Adrenal gland (tissue), 19 donors: ENCODE results near the gene ODAD4. TPM values are rescaled to one million over a fixed set of nuclear protein-coding genes. Genes with fewer than 3 reads are reported as not detected.

Experiments used
- DNase-seq, 7 donors: peaks; one replicate each; pipeline ENCODE4 v3.0.0-alpha.2; 2019 to 2020
- H3K27ac ChIP-seq, 5 donors: fragments of 200-600 bp; sonication (generic) in 4 of 5; 1 replicate in 3 of 5; 2 replicates in 2 of 5; pipeline versions ENCODE4 v1.5.1 to v1.8.0; 2016 to 2020; ENCODE audit warnings: mild to moderate bottlenecking in 1 of 5
- H3K27me3 ChIP-seq: fragments of 200-600 bp; 2 replicates; pipeline ENCODE4 v1.8.0; 2021
- H3K36me3 ChIP-seq, 2 donors: fragments of 200-600 bp; replicated peaks in 1 of 2; 1 replicate in 1 of 2; 2 replicates in 1 of 2; pipeline versions ENCODE4 v1.5.1 to v1.8.0; 2018 to 2022
- H3K4me1 ChIP-seq, 2 donors: fragments of 200-600 bp; replicated peaks in 1 of 2; 1 replicate in 1 of 2; 2 replicates in 1 of 2; pipeline versions ENCODE4 v1.5.1 to v1.8.0; 2018 to 2021
- H3K4me3 ChIP-seq, 4 donors: fragments of 200-600 bp; sonication (generic) in 3 of 4; one replicate each; pipeline ENCODE4 v1.5.1; 2016 to 2018
- H3K9me3 ChIP-seq, 3 donors: fragments of 200-600 bp; sonication (generic) in 1 of 3; replicated peaks in 1 of 3; 1 replicate in 2 of 3; 2 replicates in 1 of 3; pipeline versions ENCODE4 v1.5.1 to v1.8.0; 2016 to 2021
- POLR2A ChIP-seq, 2 donors: fragments of 450-650 bp; IDR thresholded peaks; one replicate each; pipeline ENCODE4 v1.6.1; 2017; ENCODE audit warnings: antibody characterized with exemption in 2 of 2, mild to moderate bottlenecking in 2 of 2, moderate library complexity in 1 of 2
- WGBS, 4 donors: extraction: QIAGEN DNeasy Blood & Tissue Kit in 2 of 4; methylation state at CpG; one replicate each; pipeline versions ENCODE4 v1.1.5 to v1.1.7; 2013 to 2017; 5-methylcytosine and 5-hydroxymethylcytosine counted together
- intact Hi-C, 2 donors: fragments of 100-400 bp; cut with DNase I; formaldehyde crosslinking; loops; one replicate each; pipeline versions ENCODE4 v1.14.1 to v1.15.0; 2022 to 2023
- long read RNA-seq, 10 donors: library from polyadenylated mRNA in 3 of 10; unstranded in 2 of 10; stranded (forward) in 1 of 10; transcript quantifications; one replicate each; pipeline ENCODE4 v2.0.0 and lab custom pipeline, GENCODE V29; 2021 to 2026
- polyA plus RNA-seq, 3 donors: library from polyadenylated mRNA; stranded (reverse); fragments of 200-250 nt in 2 of 3; fragments of 350-450 nt in 1 of 3; fragmentation: Illumina TruSeq in 1 of 3; extraction: RNeasy Lipid Tissue Mini Kit (QIAGEN cat#74804) in 1 of 3; gene quantifications; one replicate each; pipeline ENCODE4 v1.2.3, GENCODE V29; 2013 to 2014
- total RNA-seq, 9 donors: library from RNA; depleted of rRNA in 4 of 9; stranded (reverse); fragments of >200 nt in 4 of 9; fragments of 120-200 nt in 1 of 9; fragmentation: NEBNext Ultra II Directional in 1 of 9; extraction: Animal tissue kit (Norgen Biotek cat#: 25700) in 1 of 9; gene quantifications; one replicate each; pipeline versions ENCODE4 v1.1.0 to v1.2.4, GENCODE V29; 2013 to 2023
- TF ChIP-seq, protein P1 (sequence below), 6 experiments: fragments of 450-650 bp in 4 of 6; fragments of 200-600 bp in 2 of 6; sonication (generic) in 1 of 6; IDR thresholded peaks; 1 replicate in 5 of 6; 2 replicates in 1 of 6; pipeline versions ENCODE4 v1.5.1 to v1.8.0; 2016 to 2021; ENCODE audit warnings: antibody characterized with exemption in 6 of 6, mild to moderate bottlenecking in 2 of 6, moderate library complexity in 1 of 6
- donor health status: healthy with polysubstance abuse.
- donor health status: Bipolar disorder and iron deficiency.
- donor health status: DM: yes; HTN: yes; CAD: no.
- donor health status: DM: no; HTN: no; CAD: no.
- donor health status: DM: no; HTN: no; CAD: no.
- donor health status: DM: yes; HTN: yes; CAD: no.

ODAD4 gene, protein sequence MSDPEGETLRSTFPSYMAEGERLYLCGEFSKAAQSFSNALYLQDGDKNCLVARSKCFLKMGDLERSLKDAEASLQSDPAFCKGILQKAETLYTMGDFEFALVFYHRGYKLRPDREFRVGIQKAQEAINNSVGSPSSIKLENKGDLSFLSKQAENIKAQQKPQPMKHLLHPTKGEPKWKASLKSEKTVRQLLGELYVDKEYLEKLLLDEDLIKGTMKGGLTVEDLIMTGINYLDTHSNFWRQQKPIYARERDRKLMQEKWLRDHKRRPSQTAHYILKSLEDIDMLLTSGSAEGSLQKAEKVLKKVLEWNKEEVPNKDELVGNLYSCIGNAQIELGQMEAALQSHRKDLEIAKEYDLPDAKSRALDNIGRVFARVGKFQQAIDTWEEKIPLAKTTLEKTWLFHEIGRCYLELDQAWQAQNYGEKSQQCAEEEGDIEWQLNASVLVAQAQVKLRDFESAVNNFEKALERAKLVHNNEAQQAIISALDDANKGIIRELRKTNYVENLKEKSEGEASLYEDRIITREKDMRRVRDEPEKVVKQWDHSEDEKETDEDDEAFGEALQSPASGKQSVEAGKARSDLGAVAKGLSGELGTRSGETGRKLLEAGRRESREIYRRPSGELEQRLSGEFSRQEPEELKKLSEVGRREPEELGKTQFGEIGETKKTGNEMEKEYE
- total RNA-seq (1 to 10 TPM in 1 of 9 donors, under 1 TPM in 7, not detected in 1; 0.39 to 1.4 (median 0.46) TPM), polyA plus RNA-seq (1 to 10 TPM; 1.2 to 3.5 (median 1.3) TPM)
- long read RNA-seq, donor 1 = 0 reads
- long read RNA-seq, donor 2 = 0 reads
- long read RNA-seq, donor 3 = 0 reads
- long read RNA-seq, donor 4 = 0 reads
- long read RNA-seq, donor 5, partial matches to known transcripts = 0 of 1 reads
- long read RNA-seq, donor 5, other reads (novel, unspliced or antisense) = 0 of 1 reads
- long read RNA-seq, donor 6, partial matches to known transcripts = 0 of 1 reads
- long read RNA-seq, donor 6, other reads (novel, unspliced or antisense) = 0 of 1 reads
- long read RNA-seq, donor 7 = 0 reads
- long read RNA-seq, donor 8 = 0 reads
- long read RNA-seq, donor 9 = 0 reads
- long read RNA-seq, donor 10 = 0 reads

GRCh38 chr17:41930009-41930832, at the start of gene ODAD4:
TSS of gene ODAD4 (plus strand) at chr17:41930617. CDS start at chr17:41930724, 107 bp downstream.
- Histone ChIP-seq H3K36me3 (no peaks in the 10 kb centered on the region), H3K27ac (peak within 1 kb of the TSS in 4 of 5 donors; percentile 70 to 89 (median 76)), H3K27me3 (no peaks in the 10 kb centered on the region), H3K4me3 (peak within 1 kb of the TSS; percentile 38 to 65 (median 62)), H3K9me3 (no peaks in the 10 kb centered on the region), H3K4me1 (peaks cover 5 to 7% of the 10 kb centered on the region in 2 donors)
- peak; percentile 71 to 84 for TF ChIP-seq POLR2A (IDR thresholded peaks at IDR 0.05)
- TF ChIP-seq, protein P1, sequence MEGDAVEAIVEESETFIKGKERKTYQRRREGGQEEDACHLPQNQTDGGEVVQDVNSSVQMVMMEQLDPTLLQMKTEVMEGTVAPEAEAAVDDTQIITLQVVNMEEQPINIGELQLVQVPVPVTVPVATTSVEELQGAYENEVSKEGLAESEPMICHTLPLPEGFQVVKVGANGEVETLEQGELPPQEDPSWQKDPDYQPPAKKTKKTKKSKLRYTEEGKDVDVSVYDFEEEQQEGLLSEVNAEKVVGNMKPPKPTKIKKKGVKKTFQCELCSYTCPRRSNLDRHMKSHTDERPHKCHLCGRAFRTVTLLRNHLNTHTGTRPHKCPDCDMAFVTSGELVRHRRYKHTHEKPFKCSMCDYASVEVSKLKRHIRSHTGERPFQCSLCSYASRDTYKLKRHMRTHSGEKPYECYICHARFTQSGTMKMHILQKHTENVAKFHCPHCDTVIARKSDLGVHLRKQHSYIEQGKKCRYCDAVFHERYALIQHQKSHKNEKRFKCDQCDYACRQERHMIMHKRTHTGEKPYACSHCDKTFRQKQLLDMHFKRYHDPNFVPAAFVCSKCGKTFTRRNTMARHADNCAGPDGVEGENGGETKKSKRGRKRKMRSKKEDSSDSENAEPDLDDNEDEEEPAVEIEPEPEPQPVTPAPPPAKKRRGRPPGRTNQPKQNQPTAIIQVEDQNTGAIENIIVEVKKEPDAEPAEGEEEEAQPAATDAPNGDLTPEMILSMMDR (IDR thresholded peaks at IDR 0.05) = peak; percentile 25 to 81 (median 70)
- 1% methylated on average over 42 to 43 of the region's 43 CpGs for WGBS, 4 donors
- peak; percentile 94 to 99 (median 97) for DNase-seq
- intact Hi-C loops = no loop called here

DNA sequence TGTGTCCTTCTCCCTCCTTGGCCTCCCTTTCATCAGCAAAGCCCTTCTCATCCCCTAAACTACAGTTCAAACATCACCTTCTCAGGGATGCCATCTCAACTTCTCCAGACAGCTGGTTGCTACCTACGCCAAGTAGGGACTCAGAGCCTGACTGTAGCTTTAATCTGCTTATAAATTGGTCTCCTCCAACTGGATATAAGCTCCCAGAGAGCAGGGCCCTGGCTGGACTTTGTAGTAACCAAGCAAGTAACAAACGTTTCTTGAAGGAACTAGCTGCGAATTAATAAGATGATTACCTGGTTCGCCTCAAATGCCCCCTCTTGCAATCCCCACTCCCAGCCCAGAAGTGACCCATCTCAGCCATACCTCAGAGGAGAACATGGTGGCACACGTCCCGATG, 47.7 kb upstream of the ODAD4 start:
- Histone ChIP-seq H3K4me1 (no peaks in the 10 kb centered on the region), H3K27ac (no peak overlapping the region), H3K4me3 (no peak overlapping the region), H3K36me3 (peaks cover 0 to 79% of the 10 kb centered on the region in 2 donors), H3K9me3 (no peaks in the 10 kb centered on the region), H3K27me3 (no peaks in the 10 kb centered on the region)
- intact Hi-C loops = loop anchor here in 1 of 2 donors (10.0 kb wide), 1 partner anchor 148 kb away; the partner anchor contains the start of gene HAP1
- TF ChIP-seq, protein P1 (IDR thresholded peaks at IDR 0.05) = no peak
- TF ChIP-seq POLR2A (IDR thresholded peaks at IDR 0.05) = no peak
- DNase-seq = no peak
- 84 to 90% (median 87%) methylated on average over 6 of the region's 6 CpGs for WGBS, 4 donors

GRCh38 chr17:41885733-41886132, 44.7 kb upstream of the ODAD4 start:
- no peak overlapping the region for H3K27ac ChIP-seq
- TF ChIP-seq POLR2A (IDR thresholded peaks at IDR 0.05) = no peak
- TF ChIP-seq, protein P1 (IDR thresholded peaks at IDR 0.05) = peak in 2 of 6 experiments; percentile 22 to 33
- H3K9me3 ChIP-seq = no peaks in the 10 kb centered on the region
- H3K4me3 ChIP-seq = no peak overlapping the region
- DNase-seq = no peak
- intact Hi-C loops = loop anchor here in 1 of 2 donors (10.0 kb wide), 1 partner anchor 151 kb away; the partner anchor contains the start of gene HAP1
- H3K36me3 ChIP-seq = peaks cover 0 to 83% of the 10 kb centered on the region in 2 donors
- H3K27me3 ChIP-seq = no peaks in the 10 kb centered on the region
- 70 to 88% (median 82%) methylated on average over 5 to 6 of the region's 6 CpGs for WGBS, 4 donors
- H3K4me1 ChIP-seq = no peaks in the 10 kb centered on the region
